ENCODE results near the gene CABLES1. TPM values are rescaled to one million over a fixed set of nuclear protein-coding genes. Genes with fewer than 3 reads are reported as not detected.

CABLES1 gene
- total RNA-seq, 1 experiment from 2014 or later, result 29.5 TPM

GRCh38 chr18:23269928-23270327 is 134.6 kb downstream of the CABLES1 start:
- Mint-ChIP-seq H3K27ac (ENCODE audit: unreplicated experiment) (no peak overlapping the region), H3K4me1 (ENCODE audit: low read depth, unreplicated experiment) (no peaks in the 10 kb centered on the region), H3K4me3 (ENCODE audit: unreplicated experiment) (no peak overlapping the region), H3K27me3 (ENCODE audit: insufficient read depth, unreplicated experiment) (no peaks in the 10 kb centered on the region), H3K36me3 (ENCODE audit: insufficient read depth, unreplicated experiment) (peaks cover 5% of the 10 kb centered on the region), H3K9me3 (ENCODE audit: unreplicated experiment) (peaks cover 8% of the 10 kb centered on the region)
- Histone ChIP-seq H3K27me3 (replicated peaks; ENCODE audit: control insufficient read depth, insufficient read depth, low read length) (no peaks in the 10 kb centered on the region), H3K4me3 (ENCODE audit: low read depth, low read length) (no peak overlapping the region), H3K4me1 (no peaks in the 10 kb centered on the region), H3K36me3 (ENCODE audit: control insufficient read depth, insufficient read depth, low read length) (no peaks in the 10 kb centered on the region), H3K9me3 (peaks cover 6% of the 10 kb centered on the region; the same call in 1 of the 2 replicates)
- intact Hi-C loops (cut with micrococcal nuclease; ENCODE audit: unreplicated experiment), result no loop called here
- no peak for DNase-seq
- TF ChIP-seq CTCF (IDR thresholded peaks at IDR 0.05; ENCODE audit: insufficient read depth in 1 of 2, low read depth in 1 of 2, low read length in 1 of 2, severe bottlenecking in 1 of 2, unreplicated experiment in 1 of 2), result no peak
- ChIA-PET POLR2A (no interaction called here), CTCF (no interaction called here)
- no TSS peak for BruUV-seq (replicated peaks)

GRCh38 chr18:23270986-23271680 is 135.8 kb downstream of the CABLES1 start:
- ChIA-PET POLR2A (no interaction called here), CTCF (no interaction called here)
- H3K36me3 ChIP-seq (ENCODE audit: control insufficient read depth, insufficient read depth, low read length), result no peaks in the 10 kb centered on the region
- H3K27me3 ChIP-seq (replicated peaks; ENCODE audit: control insufficient read depth, insufficient read depth, low read length), result no peaks in the 10 kb centered on the region
- H3K27ac Mint-ChIP-seq (ENCODE audit: unreplicated experiment), result no peak overlapping the region
- no peaks in the 10 kb centered on the region for H3K4me1 ChIP-seq
- TF ChIP-seq CTCF (IDR thresholded peaks at IDR 0.05; ENCODE audit: insufficient read depth in 1 of 2, low read depth in 1 of 2, low read length in 1 of 2, severe bottlenecking in 1 of 2, unreplicated experiment in 1 of 2), result no peak
- H3K4me1 Mint-ChIP-seq (ENCODE audit: low read depth, unreplicated experiment), result no peaks in the 10 kb centered on the region
- peaks cover 5% of the 10 kb centered on the region for H3K36me3 Mint-ChIP-seq (ENCODE audit: insufficient read depth, unreplicated experiment)
- peaks cover 8% of the 10 kb centered on the region for H3K9me3 Mint-ChIP-seq (ENCODE audit: unreplicated experiment)
- intact Hi-C loops (cut with micrococcal nuclease; ENCODE audit: unreplicated experiment), result no loop called here
- no peaks in the 10 kb centered on the region for H3K27me3 Mint-ChIP-seq (ENCODE audit: insufficient read depth, unreplicated experiment)
- H3K4me3 Mint-ChIP-seq (ENCODE audit: unreplicated experiment), result no peak overlapping the region
- no TSS peak for BruUV-seq (replicated peaks)
- DNase-seq, result no peak
- H3K9me3 ChIP-seq, result peaks cover 6% of the 10 kb centered on the region; the same call in 1 of the 2 replicates
- no peak overlapping the region for H3K4me3 ChIP-seq (ENCODE audit: low read depth, low read length)

GRCh38 chr18:23272498-23273232 is 137.4 kb downstream of the CABLES1 start:
- BruUV-seq (replicated peaks), result no TSS peak
- Mint-ChIP-seq H3K4me3 (ENCODE audit: unreplicated experiment) (no peak overlapping the region), H3K36me3 (ENCODE audit: insufficient read depth, unreplicated experiment) (peaks cover 5% of the 10 kb centered on the region), H3K9me3 (ENCODE audit: unreplicated experiment) (peaks cover 8% of the 10 kb centered on the region), H3K27ac (ENCODE audit: unreplicated experiment) (no peak overlapping the region), H3K4me1 (ENCODE audit: low read depth, unreplicated experiment) (no peaks in the 10 kb centered on the region), H3K27me3 (ENCODE audit: insufficient read depth, unreplicated experiment) (no peaks in the 10 kb centered on the region)
- ChIA-PET POLR2A (no interaction called here), CTCF (no interaction called here)
- H3K27me3 ChIP-seq (replicated peaks; ENCODE audit: control insufficient read depth, insufficient read depth, low read length), result no peaks in the 10 kb centered on the region
- H3K4me1 ChIP-seq, result no peaks in the 10 kb centered on the region
- no peak overlapping the region for H3K4me3 ChIP-seq (ENCODE audit: low read depth, low read length)
- no peaks in the 10 kb centered on the region for H3K36me3 ChIP-seq (ENCODE audit: control insufficient read depth, insufficient read depth, low read length)
- no peak for DNase-seq
- no peak for TF ChIP-seq CTCF (IDR thresholded peaks at IDR 0.05; ENCODE audit: insufficient read depth in 1 of 2, low read depth in 1 of 2, low read length in 1 of 2, severe bottlenecking in 1 of 2, unreplicated experiment in 1 of 2)
- peaks cover 6% of the 10 kb centered on the region; the same call in 1 of the 2 replicates for H3K9me3 ChIP-seq
- intact Hi-C loops (cut with micrococcal nuclease; ENCODE audit: unreplicated experiment), result no loop called here
